Astrocyte (in vitro differentiated cells and primary cell): ENCODE measurements around the gene SS18.

ENCODE experiments used
- EZH2 ChIP-seq: IDR thresholded peaks from 2 replicates; pipeline ENCODE4 v1.6.1; 2012; ENCODE audit warnings: mild to moderate bottlenecking, low read length, inconsistent platforms; ENCODE audit not compliant: insufficient read depth
- TF ChIP-seq, protein P1 (sequence below): IDR thresholded peaks from 2 replicates; pipeline ENCODE4 v1.5.1; 2011; ENCODE audit warnings: low read depth, mild to moderate bottlenecking, inconsistent platforms, low read length, moderate library complexity; ENCODE audit not compliant: insufficient read depth

DNA sequence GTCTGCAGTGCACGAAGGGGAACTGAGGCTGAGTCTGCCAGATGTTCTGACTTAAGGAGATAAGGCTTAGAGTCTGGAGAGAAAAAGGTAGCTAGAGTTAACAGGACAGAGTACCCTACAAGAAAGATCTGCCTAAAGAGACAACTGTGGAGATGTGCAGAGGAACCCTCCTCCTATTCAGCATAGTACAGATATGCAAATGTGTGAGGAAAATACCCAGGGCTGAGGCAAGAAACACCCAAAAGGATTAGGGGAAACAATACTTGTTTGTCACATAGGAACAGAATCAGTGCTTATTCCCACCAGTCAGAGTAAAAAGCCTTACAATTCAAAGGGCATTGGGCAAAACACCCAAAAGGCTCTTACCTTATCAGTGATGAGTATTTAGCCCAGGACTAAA lies 67.8 kb downstream of the SS18 start:
- TF ChIP-seq, protein P1, sequence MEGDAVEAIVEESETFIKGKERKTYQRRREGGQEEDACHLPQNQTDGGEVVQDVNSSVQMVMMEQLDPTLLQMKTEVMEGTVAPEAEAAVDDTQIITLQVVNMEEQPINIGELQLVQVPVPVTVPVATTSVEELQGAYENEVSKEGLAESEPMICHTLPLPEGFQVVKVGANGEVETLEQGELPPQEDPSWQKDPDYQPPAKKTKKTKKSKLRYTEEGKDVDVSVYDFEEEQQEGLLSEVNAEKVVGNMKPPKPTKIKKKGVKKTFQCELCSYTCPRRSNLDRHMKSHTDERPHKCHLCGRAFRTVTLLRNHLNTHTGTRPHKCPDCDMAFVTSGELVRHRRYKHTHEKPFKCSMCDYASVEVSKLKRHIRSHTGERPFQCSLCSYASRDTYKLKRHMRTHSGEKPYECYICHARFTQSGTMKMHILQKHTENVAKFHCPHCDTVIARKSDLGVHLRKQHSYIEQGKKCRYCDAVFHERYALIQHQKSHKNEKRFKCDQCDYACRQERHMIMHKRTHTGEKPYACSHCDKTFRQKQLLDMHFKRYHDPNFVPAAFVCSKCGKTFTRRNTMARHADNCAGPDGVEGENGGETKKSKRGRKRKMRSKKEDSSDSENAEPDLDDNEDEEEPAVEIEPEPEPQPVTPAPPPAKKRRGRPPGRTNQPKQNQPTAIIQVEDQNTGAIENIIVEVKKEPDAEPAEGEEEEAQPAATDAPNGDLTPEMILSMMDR: no peak
- TF ChIP-seq EZH2: no peak
